ENCODE data around the gene SLC22A23. TPM values are rescaled to one million over a fixed set of nuclear protein-coding genes. Genes with fewer than 3 reads are reported as not detected.

The SLC22A23 gene
- total and polyA plus RNA-seq, 8 donors = 5.9 to 241 (median 18.9) TPM

GRCh38 chr6:3310051-3310448, 146.8 kb downstream of the SLC22A23 start:
- intact Hi-C loops (cut with DNase I; ENCODE audit: low total_unique reads) = no loop called here
- peaks cover 0 to 16% (median 11%) of the 10 kb centered on the region in 4 donors for H3K36me3 ChIP-seq
- TF ChIP-seq EP300 (IDR thresholded peaks at IDR 0.05) (no peak), POLR2AphosphoS5 (IDR thresholded peaks at IDR 0.05) (no peak), POLR2A (IDR thresholded peaks at IDR 0.05) (no peak)
- TF ChIP-seq, protein P1, sequence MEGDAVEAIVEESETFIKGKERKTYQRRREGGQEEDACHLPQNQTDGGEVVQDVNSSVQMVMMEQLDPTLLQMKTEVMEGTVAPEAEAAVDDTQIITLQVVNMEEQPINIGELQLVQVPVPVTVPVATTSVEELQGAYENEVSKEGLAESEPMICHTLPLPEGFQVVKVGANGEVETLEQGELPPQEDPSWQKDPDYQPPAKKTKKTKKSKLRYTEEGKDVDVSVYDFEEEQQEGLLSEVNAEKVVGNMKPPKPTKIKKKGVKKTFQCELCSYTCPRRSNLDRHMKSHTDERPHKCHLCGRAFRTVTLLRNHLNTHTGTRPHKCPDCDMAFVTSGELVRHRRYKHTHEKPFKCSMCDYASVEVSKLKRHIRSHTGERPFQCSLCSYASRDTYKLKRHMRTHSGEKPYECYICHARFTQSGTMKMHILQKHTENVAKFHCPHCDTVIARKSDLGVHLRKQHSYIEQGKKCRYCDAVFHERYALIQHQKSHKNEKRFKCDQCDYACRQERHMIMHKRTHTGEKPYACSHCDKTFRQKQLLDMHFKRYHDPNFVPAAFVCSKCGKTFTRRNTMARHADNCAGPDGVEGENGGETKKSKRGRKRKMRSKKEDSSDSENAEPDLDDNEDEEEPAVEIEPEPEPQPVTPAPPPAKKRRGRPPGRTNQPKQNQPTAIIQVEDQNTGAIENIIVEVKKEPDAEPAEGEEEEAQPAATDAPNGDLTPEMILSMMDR (IDR thresholded peaks at IDR 0.05) = no peak
- WGBS, 5 donors = 72 to 94% (median 81%) methylated on average over 6 of the region's 6 CpGs
- H3K27ac ChIP-seq = no peak overlapping the region
- H3K4me3 ChIP-seq = no peak overlapping the region
- H3K9me3 ChIP-seq = no peaks in the 10 kb centered on the region
- no peak for DNase-seq
- H3K27me3 ChIP-seq = no peaks in the 10 kb centered on the region
- H3K4me1 ChIP-seq = no peaks in the 10 kb centered on the region

- intact Hi-C loops (cut with DNase I; ENCODE audit: low total_unique reads) = no loop called here
- Histone ChIP-seq H3K36me3 (peaks cover 0 to 16% (median 10%) of the 10 kb centered on the region in 4 donors), H3K27me3 (no peaks in the 10 kb centered on the region), H3K4me3 (no peak overlapping the region), H3K27ac (no peak overlapping the region), H3K9me3 (no peaks in the 10 kb centered on the region), H3K4me1 (no peaks in the 10 kb centered on the region)
- no peak for DNase-seq
- TF ChIP-seq, protein P1 (IDR thresholded peaks at IDR 0.05) = no peak
- TF ChIP-seq POLR2AphosphoS5 (IDR thresholded peaks at IDR 0.05) (no peak), EP300 (IDR thresholded peaks at IDR 0.05) (no peak), POLR2A (IDR thresholded peaks at IDR 0.05) (no peak)
- 66 to 84% (median 75%) methylated on average over 8 to 11 of the region's 11 CpGs for WGBS, 5 donors
These were observed 147.3 kb downstream of the SLC22A23 start for GRCh38 chr6:3309391-3310050.

GRCh38 chr6:3308106-3308505, 148.7 kb downstream of the SLC22A23 start:
- Histone ChIP-seq H3K4me3 (no peak overlapping the region), H3K36me3 (peaks cover 0 to 16% (median 10%) of the 10 kb centered on the region in 4 donors), H3K27ac (no peak overlapping the region), H3K27me3 (no peaks in the 10 kb centered on the region), H3K9me3 (no peaks in the 10 kb centered on the region), H3K4me1 (no peaks in the 10 kb centered on the region)
- no peak for DNase-seq
- WGBS, 5 donors = 91 to 95% (median 93%) methylated on average over 10 of the region's 10 CpGs
- intact Hi-C loops (cut with DNase I; ENCODE audit: low total_unique reads) = no loop called here
- TF ChIP-seq EP300 (IDR thresholded peaks at IDR 0.05) = no peak
- TF ChIP-seq, protein P1 (IDR thresholded peaks at IDR 0.05) = no peak
- TF ChIP-seq POLR2AphosphoS5 (IDR thresholded peaks at IDR 0.05) = no peak
- TF ChIP-seq POLR2A (IDR thresholded peaks at IDR 0.05) = no peak

DNA sequence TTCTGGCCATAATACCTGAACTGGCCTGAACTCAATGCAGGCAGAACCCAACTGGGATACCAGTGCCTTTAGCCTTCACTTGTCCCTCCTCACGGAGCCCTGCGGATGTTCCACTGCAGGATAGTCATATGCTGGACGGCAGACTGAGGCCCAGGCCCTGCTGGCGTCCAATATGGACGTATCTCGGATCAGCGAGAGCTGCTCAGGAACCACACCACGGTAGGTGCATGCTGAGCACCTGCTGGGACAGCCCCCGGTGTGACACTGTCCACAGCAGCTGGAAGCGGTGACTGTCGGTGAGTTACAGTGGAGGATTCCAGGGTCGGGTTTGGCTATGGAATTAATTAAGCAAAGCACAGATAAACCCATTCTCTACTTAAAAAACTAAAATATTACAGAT, 149.4 kb downstream of the SLC22A23 start:
- H3K36me3 ChIP-seq = peaks cover 0 to 16% (median 10%) of the 10 kb centered on the region in 4 donors
- no peak for TF ChIP-seq POLR2A (IDR thresholded peaks at IDR 0.05)
- TF ChIP-seq, protein P1 (IDR thresholded peaks at IDR 0.05) = no peak
- no peak for TF ChIP-seq EP300 (IDR thresholded peaks at IDR 0.05)
- TF ChIP-seq POLR2AphosphoS5 (IDR thresholded peaks at IDR 0.05) = no peak
- DNase-seq = no peak
- H3K27me3 ChIP-seq = no peaks in the 10 kb centered on the region
- no peak overlapping the region for H3K4me3 ChIP-seq
- H3K9me3 ChIP-seq = no peaks in the 10 kb centered on the region
- no peak overlapping the region for H3K27ac ChIP-seq
- H3K4me1 ChIP-seq = no peaks in the 10 kb centered on the region
- intact Hi-C loops (cut with DNase I; ENCODE audit: low total_unique reads) = no loop called here
- 92 to 96% (median 92%) methylated on average over 7 to 12 of the region's 12 CpGs for WGBS, 5 donors

Measured in stomach (tissue), 9 donors.